PFSK-1 (cell line): ENCODE measurements around the gene SORL1.

Experiments used
- FOXP2 ChIP-seq: optimal IDR thresholded peaks from 2 replicates; pipeline ENCODE3; 2011; ENCODE audit warnings: borderline replicate concordance, control low read depth, inconsistent platforms; ENCODE audit not compliant: insufficient read depth; ENCODE audit errors: extremely low read length, extremely low read depth
- POLR2AphosphoS5 ChIP-seq: IDR thresholded peaks from 2 replicates; pipeline ENCODE4 v1.6.1; 2012; ENCODE audit warnings: low read depth, mild to moderate bottlenecking, control low read depth, low read length, moderate library complexity
- REST ChIP-seq, 2 experiments: IDR thresholded peaks; 2 replicates each; pipeline versions ENCODE4 v1.6.1 to v1.8.0; 2011 to 2012; ENCODE audit warnings: low read depth in 2 of 2, low read length in 2 of 2, control low read depth in 1 of 2, inconsistent platforms in 1 of 2, mild to moderate bottlenecking in 1 of 2, moderate library complexity in 1 of 2; ENCODE audit not compliant: insufficient read depth in 1 of 2
- SIN3A ChIP-seq: IDR thresholded peaks from 2 replicates; pipeline ENCODE4 v1.6.1; 2012; ENCODE audit warnings: mild to moderate bottlenecking, low read length, moderate library complexity, borderline replicate concordance; ENCODE audit not compliant: insufficient read depth
- TAF1 ChIP-seq: IDR thresholded peaks from 2 replicates; pipeline ENCODE4 v1.6.1; 2012; ENCODE audit warnings: low read length, control low read depth, borderline replicate concordance; ENCODE audit not compliant: insufficient read depth

The SORL1 gene

GRCh38 chr11:121577106-121577848, 125.2 kb downstream of the SORL1 start:
- no peak for TF ChIP-seq REST (IDR thresholded peaks at IDR 0.05; ENCODE audit: insufficient read depth in 1 of 2, low read depth in 2 of 2, low read length in 2 of 2)
- peak; percentile 17 for TF ChIP-seq FOXP2

DNA sequence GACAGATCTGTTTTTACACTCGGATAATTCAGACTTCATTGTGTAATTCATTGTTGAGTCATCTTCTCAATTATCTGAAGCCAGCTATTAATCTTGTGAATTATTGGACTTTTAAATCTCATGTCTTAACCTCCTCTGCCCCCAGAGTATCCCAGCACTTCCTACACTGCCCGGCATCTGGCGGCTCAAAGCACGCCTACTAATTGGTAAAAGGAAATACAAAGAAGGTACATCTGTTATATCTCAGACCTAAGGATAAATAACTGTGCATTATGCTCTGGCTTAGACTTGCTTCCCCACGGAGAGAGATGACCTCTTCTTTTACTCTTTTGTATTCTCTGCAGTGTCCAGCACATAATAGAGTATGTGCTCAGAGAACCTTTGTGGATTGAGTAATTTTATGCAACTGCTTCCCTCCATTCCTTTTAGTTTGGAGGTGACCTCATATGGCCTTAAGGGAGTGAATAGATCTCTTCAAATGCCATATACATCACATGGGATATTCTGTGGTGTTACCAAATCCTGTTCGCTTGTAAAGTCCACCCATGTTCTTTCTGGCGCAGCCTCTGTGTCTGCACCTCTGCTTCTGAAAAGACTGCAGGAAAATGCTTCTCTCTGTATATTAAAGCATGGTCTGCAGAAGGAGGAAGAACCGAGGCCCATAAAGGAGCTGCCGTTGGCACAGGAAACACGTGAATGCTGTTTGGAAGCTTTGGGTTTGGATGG, 126.3 kb downstream of the SORL1 start:
- no peak for TF ChIP-seq REST (IDR thresholded peaks at IDR 0.05; ENCODE audit: insufficient read depth in 1 of 2, low read depth in 2 of 2, low read length in 2 of 2)
- no peak for TF ChIP-seq FOXP2
- TF ChIP-seq SIN3A, result no peak
- no peak for TF ChIP-seq TAF1
- TF ChIP-seq POLR2AphosphoS5, result no peak

DNA sequence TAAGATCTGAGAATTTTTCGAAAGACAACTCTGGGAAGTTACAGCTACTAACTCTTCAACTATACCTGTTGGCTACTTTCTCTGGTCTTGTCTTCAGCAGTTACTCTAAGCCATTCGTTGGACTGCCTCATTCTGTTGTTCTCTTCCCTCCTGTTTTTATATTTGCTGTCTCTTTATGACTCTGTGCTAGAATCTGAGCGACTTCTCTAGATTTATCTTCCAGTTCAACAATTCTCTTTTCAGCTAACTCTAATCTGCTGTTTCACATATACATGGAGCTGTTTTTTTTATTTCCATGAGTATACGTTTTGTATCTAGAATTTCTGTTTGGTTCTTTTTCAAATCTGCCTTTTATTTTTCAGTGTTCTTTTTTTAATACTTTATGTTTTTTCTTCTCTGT, 128.0 kb downstream of the SORL1 start:
- TF ChIP-seq TAF1 (no peak), FOXP2 (no peak), REST (IDR thresholded peaks at IDR 0.05; ENCODE audit: insufficient read depth in 1 of 2, low read depth in 2 of 2, low read length in 2 of 2) (no peak), POLR2AphosphoS5 (no peak), SIN3A (no peak)

DNA sequence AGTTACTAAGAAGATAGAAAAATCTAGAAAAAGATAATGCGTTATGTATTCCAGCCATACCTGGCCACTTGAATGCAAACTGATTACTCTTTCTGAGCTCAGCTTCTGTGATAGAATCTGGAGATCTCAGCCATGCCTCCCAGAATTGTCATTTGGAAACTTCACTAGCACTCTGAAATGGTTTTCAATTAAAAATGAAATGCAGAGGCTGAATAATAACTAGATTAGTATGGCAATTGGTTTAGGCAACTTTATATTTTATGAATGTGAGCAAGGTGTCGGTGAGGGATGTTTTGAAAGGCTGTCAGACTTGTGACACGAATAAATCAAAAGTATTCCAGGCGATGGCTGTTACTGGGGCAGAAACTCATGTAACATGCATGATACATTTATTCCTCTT, 129.5 kb downstream of the SORL1 start:
- TF ChIP-seq SIN3A, result no peak
- TF ChIP-seq REST (IDR thresholded peaks at IDR 0.05; ENCODE audit: insufficient read depth in 1 of 2, low read depth in 2 of 2, low read length in 2 of 2), result no peak
- no peak for TF ChIP-seq FOXP2
- no peak for TF ChIP-seq POLR2AphosphoS5
- TF ChIP-seq TAF1, result no peak
